ENCODE data around the gene AQP1. TPM values are rescaled to one million over a fixed set of nuclear protein-coding genes. Genes with fewer than 3 reads are reported as not detected.

The AQP1 gene
- total RNA-seq, 1 experiment from 2014 or later, result 0.15 TPM

DNA sequence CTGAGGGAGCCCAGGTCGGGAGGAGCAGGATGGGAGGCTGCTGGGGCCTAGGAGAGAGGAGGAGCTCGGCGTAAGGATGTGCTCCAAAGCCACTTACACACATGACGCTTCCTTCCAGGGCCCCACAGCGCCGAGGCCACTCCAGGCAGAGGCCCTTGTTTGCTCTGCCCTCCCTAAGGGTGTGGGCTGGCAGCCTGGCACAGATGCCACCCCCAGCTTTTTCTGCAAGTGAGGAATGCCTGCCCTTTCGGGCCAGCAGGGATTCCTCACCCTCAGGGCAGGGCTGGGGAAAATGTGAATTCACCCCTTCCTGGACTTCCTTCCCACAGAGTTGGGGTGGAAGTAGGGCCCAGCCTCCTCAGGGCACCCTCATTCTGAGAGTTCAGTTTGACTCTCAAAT is 5.6 kb upstream of the AQP1 start:
- Mint-ChIP-seq H3K27ac (no peak overlapping the region), H3K36me3 (ENCODE audit: insufficient read depth in 1 of 3, low read depth in 3 of 3) (no peaks in the 10 kb centered on the region; a peak in 1 of 7 replicates), H3K4me3 (no peak overlapping the region), H3K27me3 (ENCODE audit: low read depth) (peaks cover 3% of the 10 kb centered on the region), H3K4me1 (peaks cover 2 to 15% of the 10 kb centered on the region in 2 experiments; a peak in 3 of 4 replicates), H3K9me3 (no peaks in the 10 kb centered on the region)
- Histone ChIP-seq H4K20me1 (ENCODE audit: control insufficient read depth, insufficient read depth, insufficient read length) (no peaks in the 10 kb centered on the region), H2BK15ac (ENCODE audit: low read depth, low read length) (no peak overlapping the region), H3K23me2 (ENCODE audit: insufficient read length, low read depth, low read length, poor library complexity, severe bottlenecking) (no peaks in the 10 kb centered on the region), H4K91ac (ENCODE audit: insufficient read length, low read depth, low read length) (no peak overlapping the region), H4K5ac (ENCODE audit: insufficient read length, low read depth, low read length) (no peak overlapping the region), H4K8ac (replicated peaks; ENCODE audit: insufficient read length, low read depth, low read length) (no peak overlapping the region), H3K79me2 (ENCODE audit: insufficient read depth, low read length) (no peaks in the 10 kb centered on the region), H3K4me2 (ENCODE audit: insufficient read depth, insufficient read length, low read length) (no peak overlapping the region), H3K9ac (ENCODE audit: extremely low read depth, insufficient read length, low read length) (no peak overlapping the region), H3K4ac (ENCODE audit: low read depth, low read length) (no peak overlapping the region), H3K9me3 (ENCODE audit: control insufficient read depth, low read depth, low read length) (no peaks in the 10 kb centered on the region), H2AK5ac (ENCODE audit: insufficient read length, low read length) (no peak overlapping the region), H3K4me1 (ENCODE audit: insufficient read depth, low read length) (no peaks in the 10 kb centered on the region), H3K18ac (ENCODE audit: insufficient read length, low read depth, low read length) (no peak overlapping the region), H3T11ph (ENCODE audit: low read length) (no peak overlapping the region), H3K27ac (ENCODE audit: insufficient read length, low read depth, low read length) (no peak overlapping the region), H3K27me3 (ENCODE audit: insufficient read depth, low read length) (no peaks in the 10 kb centered on the region), H3K79me1 (ENCODE audit: insufficient read depth, low read depth, low read length, poor library complexity, severe bottlenecking) (no peaks in the 10 kb centered on the region), H3K14ac (ENCODE audit: insufficient read depth, low read length) (0 out of 2 replicates have a peak overlapping the region, but pooled peaks have one; percentile 7), H2BK120ac (ENCODE audit: low read depth, low read length, poor library complexity, severe bottlenecking) (no peak overlapping the region), H2BK5ac (ENCODE audit: insufficient read length, low read length) (no peak overlapping the region), H3K56ac (ENCODE audit: insufficient read length, low read depth, low read length) (no peak overlapping the region), H2BK12ac (ENCODE audit: insufficient read length, low read depth, low read length) (no peak overlapping the region), H3K23ac (ENCODE audit: insufficient read length, low read depth, low read length) (no peak overlapping the region), H2BK20ac (ENCODE audit: low read depth, low read length, poor library complexity, severe bottlenecking) (no peak overlapping the region), H2AFZ (ENCODE audit: low read length) (no peak overlapping the region)
- WGBS (ENCODE audit: extremely low coverage, insufficient read length, low lambda C conversion rate), result no CpG with 5 or more reads among the region's 7 CpGs
- DNase-seq, result no peak
- TF ChIP-seq, protein P1, sequence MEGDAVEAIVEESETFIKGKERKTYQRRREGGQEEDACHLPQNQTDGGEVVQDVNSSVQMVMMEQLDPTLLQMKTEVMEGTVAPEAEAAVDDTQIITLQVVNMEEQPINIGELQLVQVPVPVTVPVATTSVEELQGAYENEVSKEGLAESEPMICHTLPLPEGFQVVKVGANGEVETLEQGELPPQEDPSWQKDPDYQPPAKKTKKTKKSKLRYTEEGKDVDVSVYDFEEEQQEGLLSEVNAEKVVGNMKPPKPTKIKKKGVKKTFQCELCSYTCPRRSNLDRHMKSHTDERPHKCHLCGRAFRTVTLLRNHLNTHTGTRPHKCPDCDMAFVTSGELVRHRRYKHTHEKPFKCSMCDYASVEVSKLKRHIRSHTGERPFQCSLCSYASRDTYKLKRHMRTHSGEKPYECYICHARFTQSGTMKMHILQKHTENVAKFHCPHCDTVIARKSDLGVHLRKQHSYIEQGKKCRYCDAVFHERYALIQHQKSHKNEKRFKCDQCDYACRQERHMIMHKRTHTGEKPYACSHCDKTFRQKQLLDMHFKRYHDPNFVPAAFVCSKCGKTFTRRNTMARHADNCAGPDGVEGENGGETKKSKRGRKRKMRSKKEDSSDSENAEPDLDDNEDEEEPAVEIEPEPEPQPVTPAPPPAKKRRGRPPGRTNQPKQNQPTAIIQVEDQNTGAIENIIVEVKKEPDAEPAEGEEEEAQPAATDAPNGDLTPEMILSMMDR (conservative IDR thresholded peaks at IDR 0.05), result no peak

Measured in H9 (cell line).